ENCODE data around the gene FSTL5. TPM values are rescaled to one million over a fixed set of nuclear protein-coding genes. Genes with fewer than 3 reads are reported as not detected.
"Not testable (repeated sequence)": the region's sequence is repeated elsewhere in the genome, so short reads cannot be mapped to it uniquely, and the experiment has no call there.

FSTL5 gene
- total RNA-seq, 1 donor from 2014 or later: not detected

- DNase-seq (ENCODE audit: low read depth in 2 of 2): not testable (repeated sequence)
Measured at GRCh38 chr4:162103908-162104307, 59.9 kb downstream of the FSTL5 start.

- no peak for DNase-seq (ENCODE audit: low read depth in 2 of 2)
Measured at GRCh38 chr4:162102713-162103112, 61.1 kb downstream of the FSTL5 start.

- DNase-seq (ENCODE audit: low read depth in 2 of 2): no peak
Measured at GRCh38 chr4:162101337-162101736, 62.5 kb downstream of the FSTL5 start.

GRCh38 chr4:162075726-162076125 lies 88.1 kb downstream of the FSTL5 start:
- DNase-seq (ENCODE audit: low read depth in 2 of 2): no peak

- DNase-seq (ENCODE audit: low read depth in 2 of 2): no peak
Measured at GRCh38 chr4:162061214-162061613, 102.6 kb downstream of the FSTL5 start.

- DNase-seq (ENCODE audit: low read depth in 2 of 2): no peak
Measured at GRCh38 chr4:162059656-162060055, 104.1 kb downstream of the FSTL5 start.

GRCh38 chr4:162056990-162057389 lies 106.8 kb downstream of the FSTL5 start:
- no peak for DNase-seq (ENCODE audit: low read depth in 2 of 2)

GRCh38 chr4:162046135-162046534 lies 117.7 kb downstream of the FSTL5 start:
- no peak for DNase-seq (ENCODE audit: low read depth in 2 of 2)

- DNase-seq (ENCODE audit: low read depth in 2 of 2): no peak
Measured at GRCh38 chr4:162038112-162038511, 125.7 kb downstream of the FSTL5 start.

- no peak for DNase-seq (ENCODE audit: low read depth in 2 of 2)
Measured at GRCh38 chr4:162017863-162018262, 145.9 kb downstream of the FSTL5 start.

- DNase-seq (ENCODE audit: low read depth in 2 of 2): no peak
Measured at GRCh38 chr4:162016991-162017390, 146.8 kb downstream of the FSTL5 start.

GRCh38 chr4:162016219-162016618 lies 147.6 kb downstream of the FSTL5 start:
- no peak for DNase-seq (ENCODE audit: low read depth in 2 of 2)

GRCh38 chr4:162015090-162015489 lies 148.7 kb downstream of the FSTL5 start:
- peak in 1 of 2 donors; percentile 1 for DNase-seq (ENCODE audit: low read depth in 2 of 2)

GRCh38 chr4:162011089-162011488 lies 152.7 kb downstream of the FSTL5 start:
- DNase-seq (ENCODE audit: low read depth in 2 of 2): no peak

GRCh38 chr4:162010362-162010761 lies 153.4 kb downstream of the FSTL5 start:
- no peak for DNase-seq (ENCODE audit: low read depth in 2 of 2)

- DNase-seq (ENCODE audit: low read depth in 2 of 2): no peak
Measured at GRCh38 chr4:161992317-161992716, 171.5 kb downstream of the FSTL5 start.

GRCh38 chr4:161991811-161992210 lies 172.0 kb downstream of the FSTL5 start:
- DNase-seq (ENCODE audit: low read depth in 2 of 2): no peak

GRCh38 chr4:161990721-161991120 lies 173.1 kb downstream of the FSTL5 start:
- no peak for DNase-seq (ENCODE audit: low read depth in 2 of 2)

GRCh38 chr4:161988946-161989345 lies 174.9 kb downstream of the FSTL5 start:
- DNase-seq (ENCODE audit: low read depth in 2 of 2): no peak

GRCh38 chr4:161987611-161988010 lies 176.2 kb downstream of the FSTL5 start:
- no peak for DNase-seq (ENCODE audit: low read depth in 2 of 2)

GRCh38 chr4:161952382-161952781 lies 211.4 kb downstream of the FSTL5 start:
- DNase-seq (ENCODE audit: low read depth in 2 of 2): peak in 1 of 2 donors; percentile 7

- peak in 1 of 2 donors; percentile 1 for DNase-seq (ENCODE audit: low read depth in 2 of 2)
Measured at GRCh38 chr4:161949946-161950725, 213.7 kb downstream of the FSTL5 start.

- DNase-seq (ENCODE audit: low read depth in 2 of 2): no peak
Measured at GRCh38 chr4:161948026-161948770, 215.6 kb downstream of the FSTL5 start.

All from dermis microvascular lymphatic vessel endothelial cell (primary cell).